ENCODE results near the gene TNFRSF9.

DNA sequence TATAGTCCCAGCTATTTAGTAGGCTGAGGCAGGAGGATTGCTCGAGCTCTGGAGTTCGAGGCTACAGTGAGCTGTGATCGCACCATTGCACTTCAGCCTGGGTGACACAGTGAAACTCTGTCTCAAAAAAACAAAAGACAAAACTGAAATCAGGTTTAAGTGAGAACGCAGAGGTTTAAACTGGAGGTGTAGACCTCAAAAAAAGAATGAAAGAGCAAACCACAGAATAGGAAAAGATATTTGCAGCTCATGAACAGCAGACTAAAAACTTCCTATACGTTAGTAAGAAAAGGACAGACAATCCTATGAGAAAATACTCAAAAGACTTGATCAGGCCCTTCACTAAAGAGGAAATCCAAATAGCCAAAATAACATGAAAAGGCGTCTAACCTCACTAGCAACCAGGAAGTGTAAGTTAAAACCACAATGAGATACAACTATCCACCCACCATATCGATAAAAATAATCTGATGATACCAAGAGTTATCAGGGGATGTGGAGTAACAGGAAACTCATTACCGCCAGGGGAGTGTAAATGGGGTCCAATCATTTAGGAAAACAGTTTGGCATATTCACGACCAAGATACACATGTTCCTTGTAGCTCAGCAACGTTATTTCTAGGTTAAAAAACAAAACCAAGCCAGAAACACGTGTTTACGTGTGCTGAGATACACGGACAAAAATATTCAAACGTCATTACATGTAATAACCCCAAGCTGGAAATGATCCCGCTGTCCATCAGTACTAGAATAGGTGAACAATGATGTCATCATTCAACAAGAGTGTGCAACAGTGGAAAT, 9.8 kb downstream of the TNFRSF9 start:
- no peak for TF ChIP-seq CTCF (IDR thresholded peaks at IDR 0.05; ENCODE audit: low read depth, low read length)
- TF ChIP-seq MAX (IDR thresholded peaks at IDR 0.05; ENCODE audit: low read depth, low read length), result no peak
- TF ChIP-seq POLR2A (IDR thresholded peaks at IDR 0.05; ENCODE audit: extremely low read depth, insufficient read length), result no peak

Data from NB4 (cell line).